Stimulated activated CD8-positive, alpha-beta memory T cell treated with anti-CD3 and anti-CD28 coated beads, Interleukin-12 subunit alpha, Interleukin-12 subunit beta, amount 100 ng/mL, for 1 hour (primary cell): ENCODE data around the gene AIFM1.

Source experiments
- DNase-seq: peaks from one replicate; pipeline ENCODE4 v3.0.0-alpha.2; 2020; ENCODE audit warnings: low read depth

Gene AIFM1

DNA sequence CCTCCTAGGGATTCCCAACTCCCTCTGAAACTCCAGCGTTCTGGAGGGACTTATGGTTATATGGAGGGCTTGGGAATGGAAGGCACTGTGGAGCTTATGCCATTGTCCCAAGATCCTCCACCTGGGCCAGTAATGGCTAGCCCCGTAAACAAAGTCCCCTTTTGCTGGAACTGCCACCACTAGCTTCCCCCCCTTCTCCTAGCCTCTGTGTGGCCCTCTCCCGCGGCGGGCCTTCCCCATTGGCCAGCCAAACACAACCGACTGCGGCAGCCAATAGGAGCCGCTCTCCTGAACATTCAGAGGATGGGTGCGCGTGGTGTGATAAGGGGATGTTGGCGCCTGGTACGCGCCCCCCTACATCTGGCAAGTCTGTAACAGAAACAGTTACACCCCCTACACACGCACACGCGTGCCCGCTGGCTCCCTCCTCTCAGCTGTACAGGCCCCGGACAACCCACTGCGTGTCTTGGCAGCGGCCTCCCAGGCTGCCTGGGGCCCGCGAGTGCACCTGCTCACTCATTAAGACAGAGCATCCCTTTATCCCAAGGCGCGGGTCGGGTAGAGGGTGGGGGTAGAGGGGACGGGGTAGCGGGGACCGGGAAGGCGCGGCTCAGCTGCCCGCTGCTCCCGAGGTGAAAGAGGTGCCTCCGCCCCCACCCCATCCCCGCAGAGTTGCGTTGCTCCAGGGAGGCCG lies 5.3 kb upstream of the AIFM1 start:
- peak; percentile 20 for DNase-seq

DNA sequence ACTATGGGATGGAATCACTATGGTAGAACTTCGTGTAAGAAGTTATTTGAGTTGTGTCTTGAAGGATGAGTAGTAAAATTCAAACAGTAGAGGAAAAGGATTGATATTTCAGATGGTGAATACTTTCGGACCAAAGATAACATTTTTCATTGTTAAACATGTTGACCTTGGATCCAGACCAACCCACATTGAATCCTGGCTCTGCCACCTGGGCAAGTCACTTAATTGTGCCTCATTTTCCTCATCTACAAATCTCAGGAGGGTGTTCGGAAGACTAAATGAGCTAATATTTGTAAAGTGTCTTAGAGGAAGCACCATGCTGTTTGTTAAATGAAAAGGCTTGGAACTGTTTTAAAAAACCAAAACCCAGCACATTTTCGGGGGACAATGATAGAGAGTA lies 1.4 kb upstream of the AIFM1 start:
- DNase-seq = no peak

GRCh38 chrX:130166503-130166777 lies 799 bp upstream of the AIFM1 start:
- no peak for DNase-seq

- no peak for DNase-seq
Measured at GRCh38 chrX:130165181-130165702, 399 bp downstream of the AIFM1 start.

DNA sequence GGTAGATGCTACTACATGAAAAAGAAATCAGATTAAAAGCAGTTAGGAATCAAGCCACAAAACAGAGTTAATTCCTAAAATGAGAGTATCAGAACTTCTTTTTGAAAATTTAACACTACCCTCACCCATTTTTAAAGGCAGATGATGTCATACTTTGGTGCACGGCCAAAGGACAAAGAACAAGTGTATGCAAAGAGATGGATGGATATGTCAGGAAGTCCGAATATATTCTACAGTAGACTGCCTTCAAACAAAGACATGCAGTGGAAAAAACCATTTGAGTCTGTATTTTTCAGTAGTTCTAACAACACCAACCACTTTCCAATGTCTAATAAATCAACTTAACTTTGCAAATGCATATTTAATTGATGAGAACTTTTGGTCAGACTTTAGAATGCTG lies 2.2 kb downstream of the AIFM1 start:
- DNase-seq = no peak

DNA sequence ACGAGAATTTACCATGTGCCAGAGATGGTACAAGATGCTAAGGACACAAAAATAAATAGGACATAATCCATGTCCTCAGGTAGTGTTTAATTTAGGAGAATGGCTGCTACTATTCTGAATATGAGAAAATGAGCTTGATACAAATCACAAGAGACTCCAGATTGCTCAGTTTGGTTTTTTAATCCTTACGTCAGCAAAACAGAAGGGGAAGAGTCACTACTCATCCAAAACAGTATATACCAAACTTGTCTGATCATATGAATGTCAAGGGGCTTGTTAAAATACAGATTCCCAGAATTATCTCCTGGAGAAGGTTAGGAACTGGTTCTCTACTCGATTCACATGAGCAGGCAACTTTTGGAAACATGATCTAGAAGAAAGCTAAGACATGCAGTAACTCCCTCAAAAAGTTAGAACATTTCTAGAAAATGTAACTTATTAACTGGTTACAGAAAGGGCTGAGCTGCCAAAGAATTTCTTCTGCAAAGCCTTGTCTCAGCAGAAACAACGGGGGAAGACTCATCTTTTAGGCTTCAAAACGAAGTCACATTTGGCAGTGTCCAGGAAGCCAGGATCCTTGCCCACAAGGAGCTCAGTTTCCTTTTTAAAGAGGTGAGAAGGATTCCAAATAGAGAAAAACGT lies 3.4 kb downstream of the AIFM1 start:
- DNase-seq = no peak

DNA sequence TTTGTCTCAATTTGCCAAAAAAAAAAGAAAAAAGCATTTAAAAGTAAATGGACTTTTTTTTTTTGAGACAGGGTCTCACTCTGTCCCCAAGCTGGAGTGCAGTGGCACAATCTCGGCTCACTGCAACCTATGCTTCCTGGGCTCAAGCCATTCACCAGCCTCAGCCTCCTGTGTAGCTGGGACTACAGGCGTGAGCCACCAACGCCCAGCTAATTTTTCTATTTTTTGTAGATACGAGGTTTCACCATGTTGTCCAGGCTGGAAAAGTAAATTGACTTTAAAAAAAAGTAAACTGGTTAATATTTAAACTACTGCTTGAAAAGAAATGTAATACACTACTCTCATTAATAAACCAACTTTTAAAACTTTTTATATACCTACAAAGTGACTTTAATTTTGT lies 5.9 kb downstream of the AIFM1 start:
- DNase-seq = no peak

- no peak for DNase-seq
Measured at GRCh38 chrX:130158311-130158710, 7.3 kb downstream of the AIFM1 start.

DNA sequence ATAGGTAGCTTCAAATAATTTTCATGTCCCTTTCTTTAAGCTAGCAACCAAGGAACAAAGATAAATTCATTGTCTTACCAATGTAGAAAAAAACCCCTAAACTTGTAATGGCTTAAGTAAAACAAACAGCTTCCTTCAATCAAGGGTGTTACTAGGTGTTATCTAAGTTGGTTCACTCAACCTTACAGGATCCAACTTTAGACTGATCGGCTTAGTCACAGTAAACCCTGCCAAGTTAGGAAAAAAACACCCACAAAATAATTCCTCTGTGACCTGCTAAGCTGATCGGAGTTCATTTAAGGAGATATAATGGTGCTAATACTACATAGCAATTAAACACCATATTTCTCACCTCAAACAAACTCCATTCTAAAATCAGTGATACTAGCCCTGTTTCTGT lies 10.1 kb downstream of the AIFM1 start:
- no peak for DNase-seq

GRCh38 chrX:130147631-130148030 lies 18.0 kb downstream of the AIFM1 start:
- no peak for DNase-seq

DNA sequence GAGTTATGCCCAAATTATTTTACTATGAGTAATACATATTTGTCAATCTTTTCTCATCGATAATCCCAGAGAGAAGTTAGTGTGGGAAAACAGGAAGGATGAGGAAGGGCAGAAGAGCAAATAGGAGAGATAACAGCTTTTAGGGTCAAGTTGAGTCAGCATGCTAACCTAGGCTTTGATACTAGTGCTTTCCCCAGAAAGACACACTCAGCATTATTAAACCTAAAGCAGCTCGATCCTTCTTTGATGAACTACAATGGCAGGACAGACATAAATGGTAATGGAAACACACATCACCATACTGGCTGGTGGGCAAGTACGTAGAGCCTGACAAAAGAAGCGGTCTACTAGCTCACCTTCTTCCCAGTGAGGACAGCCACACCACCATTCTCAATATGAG lies 20.5 kb downstream of the AIFM1 start:
- no peak for DNase-seq

DNA sequence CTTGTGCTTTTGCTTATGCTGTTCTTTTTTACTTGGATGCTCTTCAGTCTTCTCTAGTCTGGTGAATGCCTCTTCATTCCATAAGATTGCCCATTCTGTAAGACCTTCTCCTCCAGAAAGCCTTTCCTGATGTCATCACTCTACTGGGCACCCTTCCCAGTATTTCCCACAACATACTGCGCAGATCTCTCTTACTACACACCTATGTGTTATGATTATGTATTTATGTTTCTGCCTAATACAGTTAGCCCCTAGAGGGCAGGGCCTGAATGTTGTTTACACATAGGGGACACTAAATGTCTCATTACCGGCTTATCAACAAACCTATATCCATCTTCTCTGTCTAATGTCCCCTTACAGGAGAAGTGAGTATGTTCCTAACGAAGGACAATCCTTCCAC lies 21.1 kb downstream of the AIFM1 start:
- no peak for DNase-seq

DNA sequence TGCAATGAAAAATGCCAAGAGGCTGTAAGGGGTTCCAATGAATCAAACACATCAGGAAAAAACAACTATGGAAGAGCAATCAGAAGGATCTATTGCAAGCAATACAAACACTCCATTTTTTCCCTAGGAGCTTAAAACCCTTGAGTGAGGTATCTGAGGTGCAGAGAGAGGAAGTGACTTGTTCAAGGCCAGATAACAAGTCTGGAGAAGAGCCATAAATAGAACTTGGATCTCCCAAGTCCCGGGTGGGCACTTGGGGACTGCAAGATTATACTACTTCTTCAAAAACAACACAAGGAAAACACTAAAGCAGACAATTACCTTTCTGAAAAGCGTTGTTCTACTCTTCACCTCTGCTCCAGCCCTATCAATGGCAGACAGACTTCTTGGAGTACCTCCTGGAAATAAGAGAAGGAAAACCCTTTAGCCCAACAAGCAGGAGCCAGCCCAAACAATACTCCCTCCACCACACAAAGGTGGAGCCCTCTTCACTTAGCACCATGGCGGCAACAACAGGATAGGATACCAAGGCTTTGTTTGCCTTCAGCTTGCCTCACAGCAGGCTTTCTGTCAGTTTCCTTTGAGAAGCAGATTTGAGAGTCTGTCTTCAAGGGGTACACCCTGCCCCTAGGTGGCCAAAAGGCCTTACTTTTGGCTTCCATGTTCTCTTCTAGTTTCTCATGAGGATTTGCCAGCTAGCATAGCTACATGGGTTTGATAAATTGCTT lies 26.0 kb downstream of the AIFM1 start:
- DNase-seq = no peak

- DNase-seq = no peak
Measured at GRCh38 chrX:130136961-130137360, 28.7 kb downstream of the AIFM1 start.

GRCh38 chrX:130136496-130136895 lies 29.1 kb downstream of the AIFM1 start:
- no peak for DNase-seq

- DNase-seq = no peak
Measured at GRCh38 chrX:130130990-130131389, 34.7 kb downstream of the AIFM1 start.

GRCh38 chrX:130125091-130125874 lies 40.4 kb downstream of the AIFM1 start:
- no peak for DNase-seq

GRCh38 chrX:130124577-130124976 lies 41.1 kb downstream of the AIFM1 start:
- DNase-seq = no peak

- DNase-seq = no peak
Measured at GRCh38 chrX:130121505-130121800, 44.2 kb downstream of the AIFM1 start.

DNA sequence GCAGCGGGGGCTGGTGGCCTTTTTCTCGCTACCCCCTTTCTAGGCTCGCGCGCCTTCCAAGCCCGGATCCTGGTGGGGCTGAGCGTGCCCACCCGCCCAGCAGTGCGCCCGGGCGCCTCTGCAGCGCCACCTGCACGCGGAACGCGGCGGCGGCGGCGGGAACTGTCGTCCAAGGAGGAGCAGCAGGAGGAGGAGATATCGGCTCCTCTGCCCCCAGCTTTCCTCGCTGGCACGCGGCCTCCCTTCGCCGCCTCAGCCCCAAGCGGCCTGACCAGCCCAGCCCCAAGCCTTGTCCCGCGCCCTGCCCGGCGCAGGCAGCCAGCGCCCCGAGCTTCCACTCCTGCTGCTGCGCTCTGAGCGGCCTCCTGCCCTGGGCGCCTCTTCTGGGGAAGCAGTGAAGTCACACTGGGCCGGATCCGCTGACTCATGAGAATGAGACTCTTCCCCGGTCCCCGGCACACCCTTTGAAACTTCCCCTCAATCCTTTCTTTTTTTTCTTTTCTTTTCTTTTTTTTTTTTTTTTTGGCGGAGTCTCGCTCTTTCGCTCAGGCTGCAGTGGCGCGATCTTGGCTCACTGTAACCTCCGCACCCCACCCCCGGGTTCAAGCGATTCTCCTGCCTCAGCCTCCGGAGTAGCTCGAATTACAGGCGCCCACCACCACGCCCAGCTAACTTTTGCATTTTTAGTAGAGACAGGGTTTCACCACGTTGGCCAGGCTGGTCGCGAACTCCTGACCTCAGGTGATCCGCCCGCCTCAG lies 44.7 kb downstream of the AIFM1 start:
- DNase-seq = peak; percentile 41

DNA sequence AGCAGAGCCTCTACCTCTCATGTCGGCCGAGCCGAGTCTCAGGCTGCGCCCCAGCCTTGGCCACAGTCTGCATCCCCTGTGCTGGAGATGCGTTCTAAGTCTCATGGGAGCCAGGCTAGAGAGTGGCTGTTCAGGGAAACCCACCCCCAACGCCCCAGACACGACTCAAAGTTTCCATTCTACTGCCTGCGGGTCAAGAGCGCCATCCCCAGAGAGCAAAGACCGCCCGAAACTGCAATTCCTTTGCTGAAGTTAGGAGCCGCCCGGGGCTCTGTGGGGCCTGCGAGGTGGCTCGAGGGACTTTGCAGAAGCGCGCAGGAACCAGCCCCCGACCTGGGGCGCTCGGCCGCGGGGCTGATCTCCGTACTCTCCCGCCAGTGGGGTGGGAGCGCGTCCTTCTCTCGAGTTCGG lies 45.3 kb downstream of the AIFM1 start:
- no peak for DNase-seq

GRCh38 chrX:130119312-130119898 lies 46.2 kb downstream of the AIFM1 start:
- no peak for DNase-seq
